NT2/D1 (cell line): ENCODE measurements around the gene GADL1.

ENCODE experiments used
- SUZ12 ChIP-seq: IDR thresholded peaks from 2 replicates; pipeline ENCODE4 v1.6.1; 2011; ENCODE audit not compliant: insufficient read length, insufficient read depth; ENCODE audit errors: extremely low read depth
- YY1 ChIP-seq: IDR thresholded peaks from 2 replicates; pipeline ENCODE4 v1.6.1; 2011; ENCODE audit not compliant: insufficient read length, insufficient read depth
- ZNF274 ChIP-seq: IDR thresholded peaks from 2 replicates; pipeline ENCODE4 v1.6.1; 2011; ENCODE audit warnings: mild to moderate bottlenecking, low read depth, low read length

- TF ChIP-seq YY1 = no peak
- TF ChIP-seq ZNF274 = no peak
- no peak for TF ChIP-seq SUZ12
These were observed 207.7 kb downstream of the GADL1 start for GRCh38 chr3:30686799-30687198.
